GM13976 (cell line): ENCODE results near the gene CLASP2.

Experiments
- DNase-seq: peaks from one replicate; pipeline ENCODE4 v3.0.0; 2012; ENCODE audit warnings: low spot score
- CTCF ChIP-seq: IDR thresholded peaks from 2 replicates; pipeline ENCODE4 v1.5.1; 2012; ENCODE audit warnings: borderline replicate concordance, mild to moderate bottlenecking; ENCODE audit not compliant: insufficient read depth; ENCODE audit errors: extremely low read depth, missing control alignments, control extremely low read depth
- in situ Hi-C: fragments of 300-500 bp; cut with MboI; formaldehyde crosslinking; loops from one replicate; pipeline ENCODE4 v1.12.0; 2022; ENCODE audit warnings: low sequenced_read_pairs, mixed read lengths, inconsistent platforms; ENCODE audit not compliant: unreplicated experiment

The CLASP2 gene

GRCh38 chr3:33547101-33547500 is 171.0 kb downstream of the CLASP2 start:
- no peak for TF ChIP-seq CTCF
- in situ Hi-C loops, result no loop called here
- no peak for DNase-seq

DNA sequence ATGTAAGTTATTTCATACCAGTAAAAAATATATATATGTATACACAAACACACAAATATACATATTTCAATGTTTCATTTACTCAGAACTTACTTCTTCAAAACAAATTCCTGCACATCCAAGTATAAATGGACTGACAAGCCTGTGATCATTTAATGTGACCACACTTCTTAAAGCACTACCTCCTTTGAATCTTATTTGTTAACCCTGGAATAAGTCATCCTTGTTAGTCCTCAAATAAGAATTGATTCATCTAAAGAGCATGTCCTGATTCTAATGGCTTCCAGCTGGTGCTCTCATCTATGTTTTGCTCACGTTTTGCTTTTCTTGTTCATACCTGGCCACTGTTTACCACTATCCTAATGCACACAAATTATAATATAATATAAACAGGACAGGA is 173.9 kb downstream of the CLASP2 start:
- TF ChIP-seq CTCF, result no peak
- in situ Hi-C loops, result no loop called here
- no peak for DNase-seq

- DNase-seq, result no peak
- no peak for TF ChIP-seq CTCF
- in situ Hi-C loops, result no loop called here
These were observed 174.5 kb downstream of the CLASP2 start for GRCh38 chr3:33543601-33544000.

DNA sequence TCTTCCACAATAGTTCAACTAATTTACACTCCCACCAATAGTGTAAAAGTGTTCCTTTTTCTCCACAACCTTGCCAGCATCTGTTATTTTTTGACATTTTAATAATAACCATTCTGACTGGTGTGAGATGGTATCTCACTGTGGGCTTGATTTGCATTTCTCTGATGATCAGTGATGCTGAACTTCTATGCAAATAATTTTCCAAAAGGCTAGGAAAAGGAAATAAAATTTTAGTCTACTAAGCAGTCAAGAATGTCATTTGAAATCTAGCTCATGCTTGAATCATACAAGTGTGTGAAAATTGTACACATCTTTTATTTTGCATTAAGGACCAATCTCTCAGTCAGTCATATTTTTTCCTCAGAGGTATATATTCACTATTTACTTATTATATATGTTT is 176.1 kb downstream of the CLASP2 start:
- no peak for DNase-seq
- in situ Hi-C loops, result no loop called here
- no peak for TF ChIP-seq CTCF

- TF ChIP-seq CTCF, result no peak
- no peak for DNase-seq
- in situ Hi-C loops, result no loop called here
These were observed 179.2 kb downstream of the CLASP2 start for GRCh38 chr3:33538678-33539339.

DNA sequence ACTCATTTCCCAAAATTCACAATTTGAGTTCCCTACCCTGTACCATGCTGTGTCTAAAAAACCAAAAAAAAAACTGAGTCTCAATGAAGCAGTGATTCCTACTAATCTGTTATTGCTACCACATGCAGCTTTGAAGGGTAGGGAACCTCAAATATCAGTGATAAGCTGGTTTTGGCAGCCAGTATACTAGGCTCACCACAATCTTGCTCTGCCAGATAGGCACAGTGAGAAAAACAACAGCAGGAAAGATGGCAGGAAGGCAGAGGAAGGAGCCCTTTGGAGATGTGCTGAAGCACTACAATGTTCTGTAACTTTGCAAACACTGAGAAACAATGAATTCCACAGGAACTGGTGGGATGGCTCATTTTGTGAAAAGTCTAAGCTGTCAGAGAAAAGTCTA is 180.9 kb downstream of the CLASP2 start:
- DNase-seq, result no peak
- TF ChIP-seq CTCF, result no peak
- in situ Hi-C loops, result no loop called here
